GOT3 (cell line): Measurements from ENCODE around the gene MAFF.
"Not testable (repeated sequence)": the region's sequence is repeated elsewhere in the genome, so short reads cannot be mapped to it uniquely, and the experiment has no call there.

Experiments used
- DNase-seq: peaks from one replicate; lab custom pipeline; 2025; ENCODE audit warnings: mixed read lengths; lab: John Stamatoyannopoulos, UW

The MAFF gene

GRCh38 chr22:38201711-38202436 is at the start of gene MAFF:
TSS of gene MAFF (plus strand) at chr22:38201994. CDS start at chr22:38213854, 11,860 bp downstream.
- DNase-seq = peak; percentile 94

- no peak for DNase-seq
Measured at GRCh38 chr22:38153821-38154562, 47.8 kb upstream of the MAFF start.

GRCh38 chr22:38154563-38154915 is 47.3 kb upstream of the MAFF start:
- DNase-seq = not testable (repeated sequence)

GRCh38 chr22:38155703-38156102 is 46.1 kb upstream of the MAFF start:
- no peak for DNase-seq

GRCh38 chr22:38162881-38163843 is 38.6 kb upstream of the MAFF start:
- DNase-seq = no peak

GRCh38 chr22:38163844-38164550 is 37.8 kb upstream of the MAFF start:
- DNase-seq = no peak

- no peak for DNase-seq
Measured at GRCh38 chr22:38164551-38164918, 37.3 kb upstream of the MAFF start.

GRCh38 chr22:38165922-38166593 is 35.7 kb upstream of the MAFF start:
- no peak for DNase-seq

- no peak for DNase-seq
Measured at GRCh38 chr22:38167988-38168407, 33.8 kb upstream of the MAFF start.

- no peak for DNase-seq
Measured at GRCh38 chr22:38169116-38169515, 32.7 kb upstream of the MAFF start.

- DNase-seq = no peak
Measured at GRCh38 chr22:38170469-38170868, 31.3 kb upstream of the MAFF start.

GRCh38 chr22:38171927-38172831 is 29.6 kb upstream of the MAFF start:
- DNase-seq = no peak

GRCh38 chr22:38172832-38173640 is 28.8 kb upstream of the MAFF start:
- no peak for DNase-seq

GRCh38 chr22:38173641-38173906 is 28.2 kb upstream of the MAFF start:
- DNase-seq = no peak

- DNase-seq = no peak
Measured at GRCh38 chr22:38174626-38175025, 27.2 kb upstream of the MAFF start.

GRCh38 chr22:38175206-38176118 is 26.3 kb upstream of the MAFF start:
- no peak for DNase-seq

GRCh38 chr22:38176170-38176741 is 25.5 kb upstream of the MAFF start:
- DNase-seq = peak; percentile 77

GRCh38 chr22:38177044-38177443 is 24.8 kb upstream of the MAFF start:
- DNase-seq = no peak
